Liver (tissue), 9 donors: ENCODE results near the gene SARM1. TPM values are rescaled to one million over a fixed set of nuclear protein-coding genes. Genes with fewer than 3 reads are reported as not detected.

Experiments
- DNase-seq: peaks from one replicate; pipeline ENCODE4 v3.0.0-alpha.2; 2017; ENCODE audit warnings: low spot score
- H3K27ac ChIP-seq, 2 donors: one replicate each; pipeline ENCODE4 v1.7.0; 2013; ENCODE audit warnings: inconsistent platforms in 2 of 2, low read length in 2 of 2, control low read depth in 1 of 2, low read depth in 1 of 2, mild to moderate bottlenecking in 1 of 2
- H3K27me3 ChIP-seq, 4 donors: one replicate each; pipeline versions ENCODE4 v1.6.1 to v1.7.0; 2013; ENCODE audit warnings: low read length in 3 of 4, inconsistent platforms in 1 of 4, mild to moderate bottlenecking in 1 of 4, moderate library complexity in 1 of 4; ENCODE audit not compliant: control insufficient read depth in 4 of 4, insufficient read depth in 4 of 4
- H3K36me3 ChIP-seq, 4 donors: one replicate each; pipeline versions ENCODE4 v1.6.1 to v1.7.0; 2013; ENCODE audit warnings: low read length in 3 of 4, mild to moderate bottlenecking in 3 of 4, low read depth in 1 of 4, moderate library complexity in 1 of 4; ENCODE audit not compliant: control insufficient read depth in 4 of 4, insufficient read depth in 3 of 4
- H3K4me1 ChIP-seq, 4 donors: one replicate each; pipeline versions ENCODE4 v1.6.1 to v1.7.0; 2013; ENCODE audit warnings: low read length in 3 of 4, mild to moderate bottlenecking in 3 of 4, moderate library complexity in 1 of 4; ENCODE audit not compliant: control insufficient read depth in 4 of 4, insufficient read depth in 4 of 4
- H3K4me3 ChIP-seq, 3 donors: one replicate each; pipeline versions ENCODE4 v1.6.1 to v1.7.0; 2013; ENCODE audit warnings: low read length in 3 of 3, control low read depth in 1 of 3, low read depth in 1 of 3, mild to moderate bottlenecking in 1 of 3
- H3K9ac ChIP-seq, 2 donors: one replicate each; pipeline ENCODE4 v1.7.0; 2013; ENCODE audit warnings: low read length in 2 of 2, mild to moderate bottlenecking in 2 of 2, moderate library complexity in 2 of 2, control low read depth in 1 of 2, low read depth in 1 of 2
- H3K9me3 ChIP-seq, 4 donors: one replicate each; pipeline versions ENCODE4 v1.6.1 to v1.7.0; 2013; ENCODE audit warnings: low read length in 3 of 4; ENCODE audit not compliant: control insufficient read depth in 4 of 4
- EGR1 ChIP-seq, 2 donors: IDR thresholded peaks; 2 replicates each; pipeline ENCODE4 v1.6.1; 2016 to 2018; ENCODE audit warnings: antibody characterized with exemption in 2 of 2, low read depth in 2 of 2
- FOXA1 ChIP-seq: IDR thresholded peaks from 2 replicates; pipeline ENCODE4 v1.6.1; 2016; ENCODE audit warnings: antibody characterized with exemption
- FOXA2 ChIP-seq: IDR thresholded peaks from 2 replicates; pipeline ENCODE4 v1.6.1; 2016; ENCODE audit warnings: antibody characterized with exemption
- GABPA ChIP-seq, 2 donors: IDR thresholded peaks in 1 of 2; conservative IDR thresholded peaks in 1 of 2; 2 replicates each; pipeline ENCODE4 v1.6.1; 2016; ENCODE audit warnings: antibody characterized with exemption in 2 of 2, mild to moderate bottlenecking in 1 of 2, moderate library complexity in 1 of 2
- HNF4A ChIP-seq, 2 donors: conservative IDR thresholded peaks; 2 replicates each; pipeline ENCODE4 v1.6.1; 2016; ENCODE audit warnings: antibody characterized with exemption in 2 of 2, mild to moderate bottlenecking in 2 of 2
- HNF4G ChIP-seq: IDR thresholded peaks from 2 replicates; pipeline ENCODE4 v1.6.1; 2016; ENCODE audit warnings: antibody characterized with exemption
- JUND ChIP-seq, 2 donors: IDR thresholded peaks; 2 replicates each; pipeline ENCODE4 v1.6.1; 2016; ENCODE audit warnings: antibody characterized with exemption in 2 of 2
- MAX ChIP-seq: IDR thresholded peaks from 2 replicates; pipeline ENCODE4 v1.6.1; 2016; ENCODE audit warnings: antibody characterized with exemption
- NR2F2 ChIP-seq: IDR thresholded peaks from 2 replicates; pipeline ENCODE4 v1.6.1; 2016; ENCODE audit warnings: antibody characterized with exemption
- RAD21 ChIP-seq, 2 donors: IDR thresholded peaks; 2 replicates each; pipeline ENCODE4 v1.6.1; 2016; ENCODE audit warnings: antibody characterized with exemption in 2 of 2, mild to moderate bottlenecking in 2 of 2
- RXRA ChIP-seq, 2 donors: IDR thresholded peaks; 2 replicates each; pipeline ENCODE4 v1.6.1; 2017 to 2018; ENCODE audit warnings: antibody characterized with exemption in 2 of 2, mild to moderate bottlenecking in 1 of 2
- TAF1 ChIP-seq: conservative IDR thresholded peaks from 2 replicates; pipeline ENCODE4 v1.6.1; 2016; ENCODE audit warnings: antibody characterized with exemption, mild to moderate bottlenecking
- WGBS: extraction: QIAGEN DNeasy Blood & Tissue Kit; methylation state at CpG from one replicate; pipeline ENCODE4 v1.1.7; 2013; 5-methylcytosine and 5-hydroxymethylcytosine counted together
- polyA plus RNA-seq, 2 donors: library from polyadenylated mRNA; stranded (reverse) in 1 of 2; unstranded in 1 of 2; fragments of 200-250 nt in 1 of 2; fragments of >200 nt in 1 of 2; fragmentation: Nextera tagmentation in 1 of 2; extraction: Ambion mirVana in 1 of 2; gene quantifications; one replicate each; pipeline versions ENCODE4 v1.2.1 to v1.2.3, GENCODE V29; 2013 to 2015
- total RNA-seq, 2 donors: library from RNA; depleted of rRNA; stranded (reverse); fragments of >200 nt; gene quantifications; one replicate each; pipeline ENCODE4 v1.2.3, GENCODE V29; 2014
- TF ChIP-seq, protein P1 (sequence below): IDR thresholded peaks from 2 replicates; pipeline ENCODE4 v1.6.1; 2016; ENCODE audit warnings: antibody characterized with exemption, mild to moderate bottlenecking
- TF ChIP-seq, protein P2 (sequence below): IDR thresholded peaks from 2 replicates; pipeline ENCODE4 v1.6.1; 2016; ENCODE audit warnings: antibody characterized with exemption
- TF ChIP-seq, protein P3 (sequence below): IDR thresholded peaks from 2 replicates; pipeline ENCODE4 v1.6.1; 2016; ENCODE audit warnings: antibody characterized with exemption
- donor health status: healthy.
- donor health status: healthy.
- donor health status: healthy.
- donor health status: healthy.
- donor health status: healthy.

SARM1 gene
- total and polyA plus RNA-seq, 4 donors, result 2.4 to 5.4 (median 5.1) TPM

- Histone ChIP-seq H3K27me3 (no peaks in the 10 kb centered on the region), H3K9me3 (no peaks in the 10 kb centered on the region), H3K4me1 (peaks cover 4 to 32% (median 24%) of the 10 kb centered on the region in 4 donors), H3K9ac (peak overlapping the region; percentile 24 to 86), H3K4me3 (peak overlapping the region; percentile 77 to 97 (median 82)), H3K36me3 (peaks cover 14 to 48% (median 41%) of the 10 kb centered on the region in 4 donors), H3K27ac (peak overlapping the region; percentile 20 to 41)
- no peak for DNase-seq
- 2% methylated on average over 4 of the region's 4 CpGs for WGBS
- no peak for TF ChIP-seq JUND (IDR thresholded peaks at IDR 0.05)
- no peak for TF ChIP-seq NR2F2
- TF ChIP-seq FOXA1, result no peak
- TF ChIP-seq, protein P1, sequence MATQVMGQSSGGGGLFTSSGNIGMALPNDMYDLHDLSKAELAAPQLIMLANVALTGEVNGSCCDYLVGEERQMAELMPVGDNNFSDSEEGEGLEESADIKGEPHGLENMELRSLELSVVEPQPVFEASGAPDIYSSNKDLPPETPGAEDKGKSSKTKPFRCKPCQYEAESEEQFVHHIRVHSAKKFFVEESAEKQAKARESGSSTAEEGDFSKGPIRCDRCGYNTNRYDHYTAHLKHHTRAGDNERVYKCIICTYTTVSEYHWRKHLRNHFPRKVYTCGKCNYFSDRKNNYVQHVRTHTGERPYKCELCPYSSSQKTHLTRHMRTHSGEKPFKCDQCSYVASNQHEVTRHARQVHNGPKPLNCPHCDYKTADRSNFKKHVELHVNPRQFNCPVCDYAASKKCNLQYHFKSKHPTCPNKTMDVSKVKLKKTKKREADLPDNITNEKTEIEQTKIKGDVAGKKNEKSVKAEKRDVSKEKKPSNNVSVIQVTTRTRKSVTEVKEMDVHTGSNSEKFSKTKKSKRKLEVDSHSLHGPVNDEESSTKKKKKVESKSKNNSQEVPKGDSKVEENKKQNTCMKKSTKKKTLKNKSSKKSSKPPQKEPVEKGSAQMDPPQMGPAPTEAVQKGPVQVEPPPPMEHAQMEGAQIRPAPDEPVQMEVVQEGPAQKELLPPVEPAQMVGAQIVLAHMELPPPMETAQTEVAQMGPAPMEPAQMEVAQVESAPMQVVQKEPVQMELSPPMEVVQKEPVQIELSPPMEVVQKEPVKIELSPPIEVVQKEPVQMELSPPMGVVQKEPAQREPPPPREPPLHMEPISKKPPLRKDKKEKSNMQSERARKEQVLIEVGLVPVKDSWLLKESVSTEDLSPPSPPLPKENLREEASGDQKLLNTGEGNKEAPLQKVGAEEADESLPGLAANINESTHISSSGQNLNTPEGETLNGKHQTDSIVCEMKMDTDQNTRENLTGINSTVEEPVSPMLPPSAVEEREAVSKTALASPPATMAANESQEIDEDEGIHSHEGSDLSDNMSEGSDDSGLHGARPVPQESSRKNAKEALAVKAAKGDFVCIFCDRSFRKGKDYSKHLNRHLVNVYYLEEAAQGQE, result no peak
- TF ChIP-seq, protein P2, sequence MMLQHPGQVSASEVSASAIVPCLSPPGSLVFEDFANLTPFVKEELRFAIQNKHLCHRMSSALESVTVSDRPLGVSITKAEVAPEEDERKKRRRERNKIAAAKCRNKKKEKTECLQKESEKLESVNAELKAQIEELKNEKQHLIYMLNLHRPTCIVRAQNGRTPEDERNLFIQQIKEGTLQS, result no peak
- no peak for TF ChIP-seq RAD21 (IDR thresholded peaks at IDR 0.05)
- TF ChIP-seq HNF4A (conservative IDR thresholded peaks at IDR 0.05), result no peak
- TF ChIP-seq TAF1, result no peak
- no peak for TF ChIP-seq FOXA2
- no peak for TF ChIP-seq GABPA (IDR thresholded peaks at IDR 0.05 in 1 of 2, conservative IDR thresholded peaks at IDR 0.05 in 1 of 2)
- TF ChIP-seq MAX, result no peak
- no peak for TF ChIP-seq HNF4G
Measured at GRCh38 chr17:28357901-28358197, 13.6 kb upstream of the SARM1 start.

- no peak overlapping the region for H3K27ac ChIP-seq
- DNase-seq, result no peak
- no peaks in the 10 kb centered on the region for H3K9me3 ChIP-seq
- peaks cover 2 to 33% (median 28%) of the 10 kb centered on the region in 4 donors for H3K4me1 ChIP-seq
- no peaks in the 10 kb centered on the region for H3K27me3 ChIP-seq
- no peak overlapping the region for H3K4me3 ChIP-seq
- no peak overlapping the region for H3K9ac ChIP-seq
- no peak for TF ChIP-seq EGR1 (IDR thresholded peaks at IDR 0.05; ENCODE audit: low read depth in 2 of 2)
- TF ChIP-seq HNF4A (conservative IDR thresholded peaks at IDR 0.05), result no peak
- TF ChIP-seq, protein P3, sequence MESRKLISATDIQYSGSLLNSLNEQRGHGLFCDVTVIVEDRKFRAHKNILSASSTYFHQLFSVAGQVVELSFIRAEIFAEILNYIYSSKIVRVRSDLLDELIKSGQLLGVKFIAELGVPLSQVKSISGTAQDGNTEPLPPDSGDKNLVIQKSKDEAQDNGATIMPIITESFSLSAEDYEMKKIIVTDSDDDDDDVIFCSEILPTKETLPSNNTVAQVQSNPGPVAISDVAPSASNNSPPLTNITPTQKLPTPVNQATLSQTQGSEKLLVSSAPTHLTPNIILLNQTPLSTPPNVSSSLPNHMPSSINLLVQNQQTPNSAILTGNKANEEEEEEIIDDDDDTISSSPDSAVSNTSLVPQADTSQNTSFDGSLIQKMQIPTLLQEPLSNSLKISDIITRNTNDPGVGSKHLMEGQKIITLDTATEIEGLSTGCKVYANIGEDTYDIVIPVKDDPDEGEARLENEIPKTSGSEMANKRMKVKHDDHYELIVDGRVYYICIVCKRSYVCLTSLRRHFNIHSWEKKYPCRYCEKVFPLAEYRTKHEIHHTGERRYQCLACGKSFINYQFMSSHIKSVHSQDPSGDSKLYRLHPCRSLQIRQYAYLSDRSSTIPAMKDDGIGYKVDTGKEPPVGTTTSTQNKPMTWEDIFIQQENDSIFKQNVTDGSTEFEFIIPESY, result no peak
- no peak for TF ChIP-seq RXRA (IDR thresholded peaks at IDR 0.05)
- no peak for TF ChIP-seq TAF1
- 66% methylated on average over 5 of the region's 5 CpGs for WGBS
- H3K36me3 ChIP-seq, result peaks cover 15 to 40% (median 27%) of the 10 kb centered on the region in 4 donors
Measured at GRCh38 chr17:28363186-28363585, 8.3 kb upstream of the SARM1 start.
